Measurements from ENCODE around the gene CIAO1. TPM values are rescaled to one million over a fixed set of nuclear protein-coding genes. Genes with fewer than 3 reads are reported as not detected.

Gene CIAO1
- total and polyA plus RNA-seq, 4 donors: 43.0 to 80.4 (median 47.0) TPM

DNA sequence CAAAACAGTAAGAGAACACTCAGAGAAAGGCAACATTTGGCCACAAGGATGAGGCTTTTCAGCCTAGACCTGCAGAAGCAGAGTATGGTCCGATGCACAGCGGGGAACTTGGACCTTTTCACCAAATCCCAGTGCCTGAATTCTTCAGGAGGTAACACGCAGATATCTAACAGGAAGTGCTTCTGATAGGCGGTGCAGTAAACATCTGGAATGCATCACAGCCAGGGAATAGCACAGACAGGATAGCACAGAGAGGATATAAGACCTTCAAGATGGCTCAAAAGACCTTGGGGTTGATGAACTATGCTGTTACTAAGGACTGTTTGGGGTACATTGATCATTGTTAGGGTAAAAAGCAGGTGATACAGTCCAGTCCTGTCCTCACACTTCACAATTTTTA lies 1.9 kb upstream of the CIAO1 start:
- Histone ChIP-seq H3K36me3 (ENCODE audit: control insufficient read depth in 4 of 4, insufficient read depth in 3 of 4, low read depth in 1 of 4, low read length in 3 of 4) (peaks cover 8 to 12% (median 10%) of the 10 kb centered on the region in 4 donors), H3K9ac (ENCODE audit: low read depth in 1 of 2, low read length in 2 of 2) (no peak overlapping the region), H3K4me3 (ENCODE audit: low read depth in 1 of 3, low read length in 3 of 3) (peak overlapping the region in 1 of 3 donors; percentile 87), H3K27ac (ENCODE audit: low read depth in 1 of 2, low read length in 2 of 2) (peak overlapping the region; percentile 17 to 95), H3K4me1 (ENCODE audit: control insufficient read depth in 4 of 4, insufficient read depth in 4 of 4, low read length in 3 of 4) (peaks cover 17 to 65% (median 57%) of the 10 kb centered on the region in 4 donors), H3K9me3 (ENCODE audit: control insufficient read depth in 4 of 4, low read length in 3 of 4) (no peaks in the 10 kb centered on the region), H3K27me3 (ENCODE audit: control insufficient read depth in 4 of 4, insufficient read depth in 4 of 4, low read length in 3 of 4) (no peaks in the 10 kb centered on the region)
- 72% methylated on average over 4 of the region's 4 CpGs for WGBS
- no peak for DNase-seq (ENCODE audit: low spot score)
- TF ChIP-seq, protein P1, sequence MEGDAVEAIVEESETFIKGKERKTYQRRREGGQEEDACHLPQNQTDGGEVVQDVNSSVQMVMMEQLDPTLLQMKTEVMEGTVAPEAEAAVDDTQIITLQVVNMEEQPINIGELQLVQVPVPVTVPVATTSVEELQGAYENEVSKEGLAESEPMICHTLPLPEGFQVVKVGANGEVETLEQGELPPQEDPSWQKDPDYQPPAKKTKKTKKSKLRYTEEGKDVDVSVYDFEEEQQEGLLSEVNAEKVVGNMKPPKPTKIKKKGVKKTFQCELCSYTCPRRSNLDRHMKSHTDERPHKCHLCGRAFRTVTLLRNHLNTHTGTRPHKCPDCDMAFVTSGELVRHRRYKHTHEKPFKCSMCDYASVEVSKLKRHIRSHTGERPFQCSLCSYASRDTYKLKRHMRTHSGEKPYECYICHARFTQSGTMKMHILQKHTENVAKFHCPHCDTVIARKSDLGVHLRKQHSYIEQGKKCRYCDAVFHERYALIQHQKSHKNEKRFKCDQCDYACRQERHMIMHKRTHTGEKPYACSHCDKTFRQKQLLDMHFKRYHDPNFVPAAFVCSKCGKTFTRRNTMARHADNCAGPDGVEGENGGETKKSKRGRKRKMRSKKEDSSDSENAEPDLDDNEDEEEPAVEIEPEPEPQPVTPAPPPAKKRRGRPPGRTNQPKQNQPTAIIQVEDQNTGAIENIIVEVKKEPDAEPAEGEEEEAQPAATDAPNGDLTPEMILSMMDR (IDR thresholded peaks at IDR 0.05; ENCODE audit: low read depth, low read length, missing input control): no peak
- TF ChIP-seq YY1 (IDR thresholded peaks at IDR 0.05) (no peak), RAD21 (IDR thresholded peaks at IDR 0.05) (no peak)
- TF ChIP-seq, protein P2, sequence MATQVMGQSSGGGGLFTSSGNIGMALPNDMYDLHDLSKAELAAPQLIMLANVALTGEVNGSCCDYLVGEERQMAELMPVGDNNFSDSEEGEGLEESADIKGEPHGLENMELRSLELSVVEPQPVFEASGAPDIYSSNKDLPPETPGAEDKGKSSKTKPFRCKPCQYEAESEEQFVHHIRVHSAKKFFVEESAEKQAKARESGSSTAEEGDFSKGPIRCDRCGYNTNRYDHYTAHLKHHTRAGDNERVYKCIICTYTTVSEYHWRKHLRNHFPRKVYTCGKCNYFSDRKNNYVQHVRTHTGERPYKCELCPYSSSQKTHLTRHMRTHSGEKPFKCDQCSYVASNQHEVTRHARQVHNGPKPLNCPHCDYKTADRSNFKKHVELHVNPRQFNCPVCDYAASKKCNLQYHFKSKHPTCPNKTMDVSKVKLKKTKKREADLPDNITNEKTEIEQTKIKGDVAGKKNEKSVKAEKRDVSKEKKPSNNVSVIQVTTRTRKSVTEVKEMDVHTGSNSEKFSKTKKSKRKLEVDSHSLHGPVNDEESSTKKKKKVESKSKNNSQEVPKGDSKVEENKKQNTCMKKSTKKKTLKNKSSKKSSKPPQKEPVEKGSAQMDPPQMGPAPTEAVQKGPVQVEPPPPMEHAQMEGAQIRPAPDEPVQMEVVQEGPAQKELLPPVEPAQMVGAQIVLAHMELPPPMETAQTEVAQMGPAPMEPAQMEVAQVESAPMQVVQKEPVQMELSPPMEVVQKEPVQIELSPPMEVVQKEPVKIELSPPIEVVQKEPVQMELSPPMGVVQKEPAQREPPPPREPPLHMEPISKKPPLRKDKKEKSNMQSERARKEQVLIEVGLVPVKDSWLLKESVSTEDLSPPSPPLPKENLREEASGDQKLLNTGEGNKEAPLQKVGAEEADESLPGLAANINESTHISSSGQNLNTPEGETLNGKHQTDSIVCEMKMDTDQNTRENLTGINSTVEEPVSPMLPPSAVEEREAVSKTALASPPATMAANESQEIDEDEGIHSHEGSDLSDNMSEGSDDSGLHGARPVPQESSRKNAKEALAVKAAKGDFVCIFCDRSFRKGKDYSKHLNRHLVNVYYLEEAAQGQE (IDR thresholded peaks at IDR 0.05): no peak
- TF ChIP-seq, protein P3, sequence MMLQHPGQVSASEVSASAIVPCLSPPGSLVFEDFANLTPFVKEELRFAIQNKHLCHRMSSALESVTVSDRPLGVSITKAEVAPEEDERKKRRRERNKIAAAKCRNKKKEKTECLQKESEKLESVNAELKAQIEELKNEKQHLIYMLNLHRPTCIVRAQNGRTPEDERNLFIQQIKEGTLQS (IDR thresholded peaks at IDR 0.05): no peak

DNA sequence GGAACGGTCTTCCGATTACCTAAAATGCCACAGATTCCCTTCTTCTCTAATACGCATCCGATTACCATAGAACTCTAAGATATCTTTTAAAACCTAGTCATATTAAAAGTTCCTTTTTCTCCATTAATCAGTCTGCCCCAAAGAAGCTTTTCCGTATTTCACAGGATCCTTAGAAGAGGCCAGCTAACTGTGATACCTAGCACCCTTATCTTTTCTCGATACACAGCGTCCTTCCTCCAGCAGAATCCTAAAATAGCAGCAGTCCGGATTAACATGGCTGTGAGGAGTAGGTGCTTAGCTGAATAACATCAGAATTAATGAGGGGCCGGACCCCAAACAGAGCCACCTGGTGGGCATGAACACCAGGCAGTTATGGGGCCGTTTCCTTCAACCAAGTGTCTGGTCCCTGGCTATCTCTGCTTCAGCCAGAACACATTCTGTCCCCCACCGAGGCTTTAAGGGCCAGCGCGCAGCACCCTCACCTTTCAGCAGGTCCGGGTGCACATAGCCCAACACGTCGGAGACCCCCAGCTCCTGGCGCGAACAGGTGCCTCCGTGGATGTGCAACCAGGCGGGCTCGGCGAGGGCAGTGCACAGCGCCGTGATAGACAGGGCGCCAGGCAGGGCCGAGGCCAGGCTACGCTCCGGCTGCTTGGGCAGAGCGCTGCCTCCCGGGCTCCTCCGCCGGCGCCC lies 1.2 kb upstream of the CIAO1 start:
- Histone ChIP-seq H3K9ac (ENCODE audit: low read depth in 1 of 2, low read length in 2 of 2) (peak overlapping the region; percentile 42 to 82), H3K27me3 (ENCODE audit: control insufficient read depth in 4 of 4, insufficient read depth in 4 of 4, low read length in 3 of 4) (no peaks in the 10 kb centered on the region), H3K27ac (ENCODE audit: low read depth in 1 of 2, low read length in 2 of 2) (peak overlapping the region; percentile 81 to 95), H3K4me1 (ENCODE audit: control insufficient read depth in 4 of 4, insufficient read depth in 4 of 4, low read length in 3 of 4) (peaks cover 14 to 58% (median 50%) of the 10 kb centered on the region in 4 donors), H3K9me3 (ENCODE audit: control insufficient read depth in 4 of 4, low read length in 3 of 4) (no peaks in the 10 kb centered on the region), H3K4me3 (ENCODE audit: low read depth in 1 of 3, low read length in 3 of 3) (peak overlapping the region; percentile 66 to 87 (median 83)), H3K36me3 (ENCODE audit: control insufficient read depth in 4 of 4, insufficient read depth in 3 of 4, low read depth in 1 of 4, low read length in 3 of 4) (peaks cover 6 to 15% (median 14%) of the 10 kb centered on the region in 4 donors)
- WGBS: 16% methylated on average over 33 of the region's 33 CpGs
- TF ChIP-seq RAD21 (IDR thresholded peaks at IDR 0.05) (peak; percentile 29 to 52), FOXA1 (IDR thresholded peaks at IDR 0.05) (no peak)
- peak; percentile 46 for DNase-seq (ENCODE audit: low spot score)

DNA sequence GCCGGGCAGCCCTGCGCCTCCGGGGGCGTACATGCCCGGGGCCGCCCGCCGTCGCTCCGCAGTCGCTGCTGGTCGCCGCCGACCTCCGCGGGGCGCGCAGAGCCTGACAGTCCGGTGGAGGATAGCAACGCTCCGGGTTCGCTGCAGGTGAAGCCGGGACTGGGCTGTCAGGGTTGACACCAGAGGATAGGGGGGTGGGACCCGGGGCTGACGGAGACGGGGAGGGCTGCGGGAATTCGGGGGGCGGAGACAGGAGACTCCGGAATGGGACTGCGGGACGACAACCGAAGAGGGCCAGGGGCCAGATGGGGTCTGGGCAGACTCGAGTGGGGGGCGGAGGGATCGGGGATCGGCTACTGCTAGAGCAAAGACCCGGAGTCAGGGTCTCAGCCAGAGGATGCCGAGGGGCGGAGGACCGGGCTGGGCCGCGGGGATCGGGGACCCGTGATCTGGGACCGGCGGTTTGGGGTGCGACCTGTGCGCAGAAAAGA lies 631 bp upstream of the CIAO1 start:
- under 1% methylated on average over 49 of the region's 49 CpGs for WGBS
- Histone ChIP-seq H3K27me3 (ENCODE audit: control insufficient read depth in 4 of 4, insufficient read depth in 4 of 4, low read length in 3 of 4) (no peaks in the 10 kb centered on the region), H3K4me3 (ENCODE audit: low read depth in 1 of 3, low read length in 3 of 3) (peak overlapping the region; percentile 66 to 87 (median 83)), H3K9me3 (ENCODE audit: control insufficient read depth in 4 of 4, low read length in 3 of 4) (no peaks in the 10 kb centered on the region), H3K9ac (ENCODE audit: low read depth in 1 of 2, low read length in 2 of 2) (peak overlapping the region; percentile 43 to 82), H3K27ac (ENCODE audit: low read depth in 1 of 2, low read length in 2 of 2) (peak overlapping the region; percentile 81 to 95), H3K36me3 (ENCODE audit: control insufficient read depth in 4 of 4, insufficient read depth in 3 of 4, low read depth in 1 of 4, low read length in 3 of 4) (peaks cover 7 to 15% (median 14%) of the 10 kb centered on the region in 4 donors), H3K4me1 (ENCODE audit: control insufficient read depth in 4 of 4, insufficient read depth in 4 of 4, low read length in 3 of 4) (peaks cover 11 to 52% (median 44%) of the 10 kb centered on the region in 4 donors)
- peak; percentile 62 for DNase-seq (ENCODE audit: low spot score)
- TF ChIP-seq FOXA1 (IDR thresholded peaks at IDR 0.05) (no peak), TAF1 (conservative IDR thresholded peaks at IDR 0.05) (no peak), SP1 (IDR thresholded peaks at IDR 0.05) (no peak), GABPA (IDR thresholded peaks at IDR 0.05 in 1 of 2, conservative IDR thresholded peaks at IDR 0.05 in 1 of 2) (no peak), JUND (IDR thresholded peaks at IDR 0.05) (no peak), EGR1 (IDR thresholded peaks at IDR 0.05; ENCODE audit: low read depth in 2 of 2) (no peak), NR2F2 (IDR thresholded peaks at IDR 0.05) (no peak), YY1 (IDR thresholded peaks at IDR 0.05) (no peak)
- TF ChIP-seq, protein P2 (IDR thresholded peaks at IDR 0.05): no peak
- TF ChIP-seq, protein P4, sequence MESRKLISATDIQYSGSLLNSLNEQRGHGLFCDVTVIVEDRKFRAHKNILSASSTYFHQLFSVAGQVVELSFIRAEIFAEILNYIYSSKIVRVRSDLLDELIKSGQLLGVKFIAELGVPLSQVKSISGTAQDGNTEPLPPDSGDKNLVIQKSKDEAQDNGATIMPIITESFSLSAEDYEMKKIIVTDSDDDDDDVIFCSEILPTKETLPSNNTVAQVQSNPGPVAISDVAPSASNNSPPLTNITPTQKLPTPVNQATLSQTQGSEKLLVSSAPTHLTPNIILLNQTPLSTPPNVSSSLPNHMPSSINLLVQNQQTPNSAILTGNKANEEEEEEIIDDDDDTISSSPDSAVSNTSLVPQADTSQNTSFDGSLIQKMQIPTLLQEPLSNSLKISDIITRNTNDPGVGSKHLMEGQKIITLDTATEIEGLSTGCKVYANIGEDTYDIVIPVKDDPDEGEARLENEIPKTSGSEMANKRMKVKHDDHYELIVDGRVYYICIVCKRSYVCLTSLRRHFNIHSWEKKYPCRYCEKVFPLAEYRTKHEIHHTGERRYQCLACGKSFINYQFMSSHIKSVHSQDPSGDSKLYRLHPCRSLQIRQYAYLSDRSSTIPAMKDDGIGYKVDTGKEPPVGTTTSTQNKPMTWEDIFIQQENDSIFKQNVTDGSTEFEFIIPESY (IDR thresholded peaks at IDR 0.05): no peak

Data from liver (tissue), 9 donors.